Mesenchymal stem cell (in vitro differentiated cells and primary cell): Measurements from ENCODE around the gene GAB2.
"Not testable (repeated sequence)": the region's sequence is repeated elsewhere in the genome, so short reads cannot be mapped to it uniquely, and the experiment has no call there.

Source experiments
- DNase-seq: peaks from one replicate; pipeline ENCODE4 v3.0.0-alpha.2; 2013
- H2AFZ ChIP-seq: one replicate; pipeline ENCODE4 v1.6.1; 2013; ENCODE audit warnings: low read depth, mild to moderate bottlenecking, control low read depth, inconsistent platforms, low read length, moderate library complexity
- H2AK5ac ChIP-seq: 2 replicates; pipeline ENCODE4 v1.6.1; 2013; ENCODE audit warnings: low read length, moderate library complexity, mild to moderate bottlenecking, inconsistent platforms; ENCODE audit not compliant: severe bottlenecking
- H2BK120ac ChIP-seq: one replicate; pipeline ENCODE4 v1.6.1; 2013; ENCODE audit warnings: low read depth, mild to moderate bottlenecking, inconsistent platforms, low read length, moderate library complexity
- H2BK12ac ChIP-seq, 2 experiments: one replicate each; pipeline ENCODE4 v1.6.1; 2013; ENCODE audit warnings: inconsistent platforms in 2 of 2, low read length in 2 of 2, mild to moderate bottlenecking in 2 of 2, moderate library complexity in 2 of 2, control low read depth in 1 of 2
- H2BK15ac ChIP-seq: one replicate; pipeline ENCODE4 v1.6.1; 2013; ENCODE audit warnings: mild to moderate bottlenecking, low read depth, inconsistent platforms; ENCODE audit not compliant: poor library complexity, severe bottlenecking
- H2BK5ac ChIP-seq: 2 replicates; pipeline ENCODE4 v1.6.1; 2013; ENCODE audit warnings: low read depth, mild to moderate bottlenecking, low read length, control low read depth, inconsistent platforms; ENCODE audit not compliant: poor library complexity, severe bottlenecking
- H3K14ac ChIP-seq, 2 experiments: one replicate each; pipeline ENCODE4 v1.6.1; 2013; ENCODE audit warnings: inconsistent platforms in 2 of 2, low read length in 2 of 2, control low read depth in 1 of 2, mild to moderate bottlenecking in 1 of 2, moderate library complexity in 1 of 2
- H3K18ac ChIP-seq, 2 experiments: one replicate each; pipeline ENCODE4 v1.6.1; 2013; ENCODE audit warnings: inconsistent platforms in 2 of 2, low read length in 2 of 2, control low read depth in 1 of 2, low read depth in 1 of 2, mild to moderate bottlenecking in 1 of 2
- H3K23ac ChIP-seq, 2 experiments: one replicate each; pipeline ENCODE4 v1.6.1; 2013; ENCODE audit warnings: inconsistent platforms in 2 of 2, low read length in 2 of 2, mild to moderate bottlenecking in 2 of 2, moderate library complexity in 2 of 2, control low read depth in 1 of 2
- H3K27ac ChIP-seq: 2 replicates; pipeline ENCODE4 v1.5.1; 2013; ENCODE audit warnings: mild to moderate bottlenecking, moderate library complexity, low read length, control low read depth, inconsistent platforms; ENCODE audit not compliant: poor library complexity, severe bottlenecking
- H3K27me3 ChIP-seq, 2 experiments: 2 replicates each; pipeline versions ENCODE4 v1.6.1 to v1.7.0; 2013; ENCODE audit warnings: low read length in 2 of 2, mild to moderate bottlenecking in 2 of 2, moderate library complexity in 2 of 2, control low read depth in 1 of 2, inconsistent platforms in 1 of 2; ENCODE audit not compliant: control insufficient read depth in 1 of 2, insufficient read depth in 1 of 2
- H3K36me3 ChIP-seq, 2 experiments: 2 replicates each; pipeline versions ENCODE4 v1.6.1 to v1.7.0; 2013; ENCODE audit warnings: low read length in 2 of 2, control low read depth in 1 of 2, inconsistent platforms in 1 of 2, low read depth in 1 of 2, mild to moderate bottlenecking in 1 of 2; ENCODE audit not compliant: insufficient read depth in 2 of 2, control insufficient read depth in 1 of 2
- H3K4ac ChIP-seq, 2 experiments: one replicate each; pipeline ENCODE4 v1.6.1; 2013; ENCODE audit warnings: inconsistent platforms in 2 of 2, low read length in 2 of 2, mild to moderate bottlenecking in 2 of 2, moderate library complexity in 2 of 2, control low read depth in 1 of 2, low read depth in 1 of 2
- H3K4me1 ChIP-seq: 2 replicates; pipeline ENCODE4 v1.6.1; 2013; ENCODE audit warnings: low read depth, low read length, control low read depth; ENCODE audit not compliant: control insufficient read depth, insufficient read depth
- H3K4me2 ChIP-seq: 2 replicates; pipeline ENCODE4 v1.6.1; 2013; ENCODE audit warnings: low read length, mild to moderate bottlenecking, inconsistent platforms; ENCODE audit not compliant: poor library complexity, severe bottlenecking
- H3K4me3 ChIP-seq, 2 experiments: 2 replicates each; pipeline versions ENCODE4 v1.5.1 to v1.7.0; 2013; ENCODE audit warnings: low read length in 2 of 2, mild to moderate bottlenecking in 2 of 2, control low read depth in 1 of 2, low read depth in 1 of 2; ENCODE audit not compliant: insufficient read depth in 1 of 2
- H3K79me1 ChIP-seq: replicated peaks from 2 replicates; pipeline ENCODE4 v1.6.1; 2013; ENCODE audit warnings: mild to moderate bottlenecking, control low read depth, low read length, inconsistent platforms; ENCODE audit not compliant: poor library complexity, severe bottlenecking
- H3K9ac ChIP-seq: 2 replicates; pipeline ENCODE4 v1.7.0; 2013; ENCODE audit warnings: mild to moderate bottlenecking, low read length, moderate library complexity
- H3K9me3 ChIP-seq: 2 replicates; pipeline ENCODE4 v1.7.0; 2013; ENCODE audit warnings: mild to moderate bottlenecking, low read length; ENCODE audit not compliant: control insufficient read depth
- H4K8ac ChIP-seq: one replicate; pipeline ENCODE4 v1.6.1; 2013; ENCODE audit warnings: inconsistent platforms, mild to moderate bottlenecking, low read length, moderate library complexity
- H4K91ac ChIP-seq: one replicate; pipeline ENCODE4 v1.6.1; 2013; ENCODE audit warnings: mild to moderate bottlenecking, low read length, inconsistent platforms
- WGBS: methylation state at CpG from one replicate; pipeline ENCODE4 v1.1.7; 2013; ENCODE audit warnings: mixed read lengths; 5-methylcytosine and 5-hydroxymethylcytosine counted together

The GAB2 gene

DNA sequence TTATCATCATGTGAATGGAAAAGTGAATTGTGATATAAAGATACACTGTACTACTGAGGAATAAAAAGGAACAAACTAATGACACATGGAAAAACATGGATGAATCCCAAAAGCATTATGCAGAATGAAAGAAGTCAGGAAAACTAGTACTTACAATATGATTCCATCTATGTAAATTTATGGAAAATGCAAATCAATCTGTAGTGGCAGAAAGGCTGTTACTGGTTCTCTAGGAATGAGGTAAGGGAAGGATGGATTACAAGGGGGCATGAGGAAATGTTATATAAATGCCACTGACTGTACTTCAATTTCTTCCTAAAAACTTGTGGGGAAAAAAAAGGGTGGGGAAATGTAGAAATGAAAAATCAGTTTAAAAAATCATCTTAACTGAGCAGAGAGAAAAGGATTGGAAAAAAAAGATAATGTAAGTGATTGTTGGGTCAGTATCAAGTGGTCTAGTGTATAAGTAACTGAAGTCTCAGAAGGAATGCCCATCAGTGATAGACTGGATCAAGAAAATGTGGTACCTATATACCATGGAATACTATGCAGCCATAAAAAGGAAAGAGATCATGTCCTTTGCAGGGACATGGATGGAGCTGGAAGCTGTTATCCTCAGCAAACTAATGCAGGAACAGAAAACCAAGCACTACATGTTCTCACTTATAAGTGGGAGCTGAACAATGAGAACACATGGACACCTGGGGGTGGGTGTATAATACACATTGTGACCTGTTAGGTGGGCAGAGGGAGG lies 180.2 kb downstream of the GAB2 start:
- no peak overlapping the region for H2BK12ac ChIP-seq
- no peak overlapping the region for H2BK5ac ChIP-seq
- peaks cover 0 to 11% of the 10 kb centered on the region in 2 experiments for H3K36me3 ChIP-seq
- H4K91ac ChIP-seq: no peak overlapping the region
- H3K4ac ChIP-seq: no peak overlapping the region
- peaks cover 7% of the 10 kb centered on the region for H3K79me1 ChIP-seq
- no peak overlapping the region for H3K4me2 ChIP-seq
- H2AK5ac ChIP-seq: no peak overlapping the region
- H3K27ac ChIP-seq: no peak overlapping the region
- H3K4me1 ChIP-seq: no peaks in the 10 kb centered on the region
- no peak overlapping the region for H3K9ac ChIP-seq
- H2AFZ ChIP-seq: no peak overlapping the region
- no peaks in the 10 kb centered on the region for H3K27me3 ChIP-seq
- no peak overlapping the region for H2BK120ac ChIP-seq
- H2BK15ac ChIP-seq: no peak overlapping the region
- H4K8ac ChIP-seq: no peak overlapping the region
- no peak overlapping the region for H3K4me3 ChIP-seq
- no peak overlapping the region for H3K14ac ChIP-seq
- DNase-seq: no peak
- no peak overlapping the region for H3K18ac ChIP-seq
- no peak overlapping the region for H3K23ac ChIP-seq
- H3K9me3 ChIP-seq: peaks cover 11% of the 10 kb centered on the region

- Histone ChIP-seq H4K91ac (no peak overlapping the region), H2AFZ (no peak overlapping the region), H2BK5ac (no peak overlapping the region), H3K23ac (no peak overlapping the region), H3K4me1 (peaks cover 1% of the 10 kb centered on the region), H2BK15ac (peak overlapping the region; percentile 83), H3K9me3 (no peaks in the 10 kb centered on the region), H3K27me3 (no peaks in the 10 kb centered on the region), H3K36me3 (peaks cover 0 to 11% of the 10 kb centered on the region in 2 experiments), H3K18ac (no peak overlapping the region), H3K4me3 (no peak overlapping the region), H2BK12ac (no peak overlapping the region), H4K8ac (no peak overlapping the region), H3K27ac (no peak overlapping the region), H2BK120ac (no peak overlapping the region), H2AK5ac (no peak overlapping the region), H3K9ac (no peak overlapping the region), H3K4me2 (no peak overlapping the region), H3K14ac (no peak overlapping the region), H3K79me1 (peaks cover 4% of the 10 kb centered on the region), H3K4ac (no peak overlapping the region)
- 97% methylated on average over 5 of the region's 5 CpGs for WGBS
- DNase-seq: no peak
Measured at GRCh38 chr11:78234006-78234405, 183.6 kb downstream of the GAB2 start.

DNA sequence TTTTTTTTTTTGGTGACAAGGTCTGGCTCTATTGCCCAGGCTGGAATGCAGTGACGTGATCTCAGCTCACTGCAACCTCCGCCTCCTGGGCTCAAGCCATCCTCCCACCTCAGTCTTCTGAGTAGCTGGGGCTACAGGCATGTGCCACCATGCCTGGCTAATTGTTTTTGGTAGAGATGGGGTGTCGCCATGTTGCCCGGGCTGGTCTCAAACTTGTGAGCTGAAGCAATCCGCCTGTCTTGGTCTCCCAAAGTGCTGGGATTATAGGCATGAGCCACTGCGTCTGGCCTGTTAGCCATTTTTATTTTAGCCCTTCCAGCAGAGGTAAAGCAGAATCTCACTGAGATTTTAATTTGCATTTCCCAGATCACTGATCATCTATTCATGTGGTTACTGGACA lies 184.6 kb downstream of the GAB2 start:
- H3K4me1 ChIP-seq, H4K91ac ChIP-seq, H3K18ac ChIP-seq, H3K4me2 ChIP-seq, H3K27ac ChIP-seq, H3K4me3 ChIP-seq, H3K9ac ChIP-seq, H2BK15ac ChIP-seq, H2BK5ac ChIP-seq, H3K27me3 ChIP-seq, H2AFZ ChIP-seq, H3K9me3 ChIP-seq, H3K79me1 ChIP-seq, H3K14ac ChIP-seq, H3K4ac ChIP-seq, DNase-seq, H2BK120ac ChIP-seq, H3K23ac ChIP-seq, H2BK12ac ChIP-seq, H4K8ac ChIP-seq: not testable (repeated sequence)
- 99% methylated on average over 4 of the region's 6 CpGs for WGBS
- H3K36me3 ChIP-seq: peaks cover 0 to 11% of the 10 kb centered on the region in 2 experiments
- H2AK5ac ChIP-seq: peak overlapping the region; percentile 21

DNA sequence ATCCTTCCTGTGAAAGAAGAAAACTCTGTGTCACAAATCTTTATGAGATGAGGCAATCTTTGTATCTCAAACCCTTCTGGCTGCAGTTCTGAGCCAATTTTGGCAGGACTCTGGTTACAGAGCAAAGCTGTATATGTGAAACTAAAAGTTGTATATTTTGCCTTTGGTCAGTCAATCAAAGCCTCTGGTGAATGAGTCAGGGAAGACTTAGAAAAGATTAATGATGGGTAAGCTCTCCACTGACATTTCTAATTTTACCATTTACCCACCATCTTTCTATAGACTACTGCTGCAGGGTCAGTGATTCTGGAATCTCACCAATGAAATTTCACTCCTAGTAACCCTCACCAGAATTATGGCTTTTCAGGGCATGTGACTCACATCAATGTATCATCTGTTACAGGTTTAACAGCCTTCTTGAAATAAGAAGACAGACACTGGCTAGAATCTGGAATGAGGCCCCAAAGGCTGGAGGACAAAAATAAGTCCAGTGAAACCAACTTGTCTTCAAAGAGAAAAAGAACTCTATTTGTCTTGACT lies 185.6 kb downstream of the GAB2 start:
- Histone ChIP-seq H3K4me2 (no peak overlapping the region), H3K9me3 (no peaks in the 10 kb centered on the region), H3K4me3 (peak overlapping the region in 1 of 2 experiments; percentile 36), H3K14ac (no peak overlapping the region), H4K91ac (no peak overlapping the region), H4K8ac (no peak overlapping the region), H3K27me3 (no peaks in the 10 kb centered on the region), H3K18ac (no peak overlapping the region), H2AK5ac (no peak overlapping the region), H3K23ac (no peak overlapping the region), H2BK5ac (no peak overlapping the region), H2AFZ (no peak overlapping the region), H3K36me3 (peaks cover 0 to 5% of the 10 kb centered on the region in 2 experiments), H3K4ac (no peak overlapping the region), H3K4me1 (peaks cover 1% of the 10 kb centered on the region), H2BK120ac (no peak overlapping the region), H3K9ac (peak overlapping the region; percentile 25), H2BK12ac (no peak overlapping the region), H3K27ac (peak overlapping the region; percentile 7), H2BK15ac (no peak overlapping the region), H3K79me1 (peaks cover 5% of the 10 kb centered on the region)
- DNase-seq: peak; percentile 58
